Omental fat pad (tissue), 4 donors: ENCODE data around the gene MAFG. TPM values are rescaled to one million over a fixed set of nuclear protein-coding genes. Genes with fewer than 3 reads are reported as not detected.

ENCODE experiments used
- ATAC-seq: fragments of 150-250 bp; one replicate; pipeline ENCODE4 v1.9.1; 2016; ENCODE audit warnings: mild to moderate bottlenecking, moderate library complexity; ENCODE audit not compliant: low FRiP score
- DNase-seq: peaks from one replicate; pipeline ENCODE4 v3.0.0-alpha.2; 2019; ENCODE audit warnings: low spot score
- CTCF ChIP-seq, 3 donors: fragments of 450-650 bp; IDR thresholded peaks; one replicate each; pipeline ENCODE4 v1.5.1; 2016 to 2017; ENCODE audit warnings: antibody characterized with exemption in 3 of 3, mild to moderate bottlenecking in 3 of 3, moderate library complexity in 2 of 3
- total RNA-seq, 4 donors: library from RNA; depleted of rRNA; stranded (reverse); fragments of >200 nt; gene quantifications; one replicate each; pipeline ENCODE4 v1.1.0, GENCODE V29; 2016

Gene MAFG
- total RNA-seq, 4 donors from 2014 or later = 22.2 to 31.5 (median 25.6) TPM

- no peak for ATAC-seq
- no peak for TF ChIP-seq CTCF (IDR thresholded peaks at IDR 0.05)
- no peak for DNase-seq
Observed at GRCh38 chr17:81914103-81914850, 13.3 kb downstream of the MAFG start.

DNA sequence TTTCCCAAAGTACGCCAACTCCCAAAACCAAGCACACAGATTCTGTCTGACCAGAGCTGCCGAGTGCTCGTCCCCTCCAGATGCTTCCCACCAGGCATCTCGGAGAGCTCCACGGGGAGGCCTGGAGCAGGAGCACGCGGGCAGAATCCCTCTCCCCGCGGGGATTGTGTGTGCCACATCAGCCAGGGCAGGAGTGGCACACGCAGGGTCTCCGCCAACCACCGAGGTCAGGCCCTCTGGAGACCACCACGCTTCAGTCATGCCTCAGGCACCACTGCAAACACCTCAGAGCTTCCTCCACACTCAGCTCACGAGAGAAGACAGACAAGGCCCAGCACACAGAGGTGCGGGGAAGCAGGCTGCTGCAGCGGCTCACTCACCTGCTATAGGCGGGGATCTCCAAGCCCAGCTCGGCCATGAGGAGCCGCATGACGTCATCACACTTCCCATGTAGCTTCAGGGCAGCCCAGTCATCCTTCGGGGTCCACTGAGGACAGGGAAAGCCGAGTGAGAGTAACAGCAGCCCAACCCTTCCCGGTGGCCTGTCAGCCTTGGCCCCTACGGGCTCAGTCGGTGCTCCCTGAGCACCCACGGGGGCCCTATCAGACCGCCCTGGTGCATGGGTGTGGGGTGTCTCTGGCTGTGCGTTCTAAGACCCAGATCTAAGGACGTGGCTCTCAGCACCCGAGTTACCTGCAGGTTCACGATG, 14.0 kb downstream of the MAFG start:
- ATAC-seq = no peak
- TF ChIP-seq CTCF (IDR thresholded peaks at IDR 0.05) = no peak
- DNase-seq = no peak

DNA sequence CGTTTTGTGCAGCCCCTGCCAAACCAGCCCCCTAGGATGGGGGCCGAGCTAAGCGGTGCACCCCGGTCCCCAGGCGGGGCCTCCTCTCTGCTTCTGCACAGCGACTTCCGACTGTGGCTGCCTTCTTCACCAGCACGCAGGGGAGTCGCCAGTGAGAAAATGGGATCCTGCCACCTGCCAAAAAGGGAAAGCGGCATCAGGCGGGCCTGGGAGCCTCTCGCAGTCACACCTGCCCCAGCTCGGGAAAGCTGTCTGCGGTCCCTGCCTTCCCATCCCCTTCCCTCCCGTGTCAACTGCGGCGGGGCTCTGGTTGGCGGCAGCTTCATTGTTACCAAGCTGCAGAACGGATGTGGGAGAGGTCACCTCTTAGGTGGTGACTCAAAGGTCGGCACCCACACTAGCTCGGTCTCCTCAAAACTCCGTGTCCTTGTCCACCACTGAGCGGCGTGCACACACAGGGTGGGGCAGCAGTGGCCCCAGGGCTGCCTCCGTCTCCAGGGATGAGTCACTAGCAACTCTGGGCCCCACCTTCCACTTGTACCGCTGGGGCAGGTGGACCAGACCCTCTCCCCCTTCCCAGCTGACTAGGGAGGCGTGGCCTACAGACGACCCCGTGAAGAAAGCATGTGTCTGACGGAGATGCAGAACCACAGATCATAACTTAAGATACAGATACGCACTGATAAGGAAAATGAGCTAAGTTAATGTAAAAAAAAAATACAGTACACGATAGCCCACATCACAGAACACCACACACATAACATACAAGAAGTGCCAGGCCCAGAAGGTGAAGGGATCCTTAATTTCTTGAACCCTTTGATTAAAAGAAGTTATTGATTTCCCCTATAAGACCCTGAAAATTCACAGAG, 14.9 kb downstream of the MAFG start:
- DNase-seq (no peak), ATAC-seq (no peak)
- no peak for TF ChIP-seq CTCF (IDR thresholded peaks at IDR 0.05)

- DNase-seq = no peak
- no peak for TF ChIP-seq CTCF (IDR thresholded peaks at IDR 0.05)
- ATAC-seq = no peak
Observed at GRCh38 chr17:81911969-81912368, 15.6 kb downstream of the MAFG start.

GRCh38 chr17:81911277-81911961, 16.1 kb downstream of the MAFG start, which contains the start of gene PCYT2:
TSS of gene PCYT2 (minus strand) at chr17:81911399. CDS start at chr17:81911355, 44 bp downstream.
- peak; percentile 81 for ATAC-seq

More at GRCh38 chr17:81911277-81911961, 16.1 kb downstream of the MAFG start, which contains the start of gene PCYT2:
- TF ChIP-seq CTCF (IDR thresholded peaks at IDR 0.05) = no peak
- peak; percentile 42 for DNase-seq
